DOHH2 (cell line): ENCODE measurements around the gene ZFYVE9.
A peak's percentile ranks its signal among the peaks of the same experiment; 100 is the strongest.

Source experiments
- H3F3A ChIP-seq: fragments of 200-600 bp; sonication (generic), shearing (Covaris generic); 2 replicates; pipeline ENCODE4 v1.6.0; 2016; ENCODE audit warnings: antibody characterized with exemption, mild to moderate bottlenecking; ENCODE audit not compliant: control insufficient read depth, insufficient read depth
- H3K27ac ChIP-seq: fragments of 200-600 bp; sonication (generic); 2 replicates; pipeline ENCODE4 v1.5.1; 2014; ENCODE audit warnings: low read depth, mild to moderate bottlenecking, low read length, moderate library complexity
- H3K27me3 ChIP-seq: fragments of 200-600 bp; sonication (generic); 2 replicates; pipeline ENCODE4 v1.6.1; 2014; ENCODE audit warnings: mild to moderate bottlenecking, low read length, mixed read lengths; ENCODE audit not compliant: control insufficient read depth
- H3K36me3 ChIP-seq: fragments of 200-600 bp; sonication (generic); 2 replicates; pipeline ENCODE4 v1.6.1; 2014; ENCODE audit warnings: mild to moderate bottlenecking, low read length, moderate library complexity, mixed read lengths; ENCODE audit not compliant: control insufficient read depth
- H3K4me1 ChIP-seq: fragments of 200-600 bp; sonication (generic); 2 replicates; pipeline ENCODE4 v1.6.1; 2014; ENCODE audit warnings: mild to moderate bottlenecking, low read length, mixed read lengths; ENCODE audit not compliant: control insufficient read depth
- H3K4me2 ChIP-seq: fragments of 200-600 bp; sonication (generic); 2 replicates; pipeline ENCODE4 v1.6.0; 2014; ENCODE audit warnings: mild to moderate bottlenecking, low read length, moderate library complexity
- H3K4me3 ChIP-seq: fragments of 200-600 bp; sonication (generic); 2 replicates; pipeline ENCODE4 v1.5.1; 2014; ENCODE audit warnings: mild to moderate bottlenecking, low read length, mixed read lengths
- H3K79me2 ChIP-seq: fragments of 200-600 bp; sonication (generic); 2 replicates; pipeline ENCODE4 v1.6.1; 2014; ENCODE audit warnings: mild to moderate bottlenecking, low read length, mixed read lengths; ENCODE audit not compliant: control insufficient read depth
- H3K9me2 ChIP-seq: fragments of 200-600 bp; sonication (generic); replicated peaks from 2 replicates; pipeline ENCODE4 v1.6.1; 2014; ENCODE audit warnings: mild to moderate bottlenecking, low read length, mixed read lengths; ENCODE audit not compliant: control insufficient read depth
- H3K9me3 ChIP-seq: fragments of 200-600 bp; sonication (generic); 2 replicates; pipeline ENCODE4 v1.6.1; 2014; ENCODE audit warnings: antibody characterized with exemption, low read length, mixed read lengths; ENCODE audit not compliant: control insufficient read depth, insufficient read depth
- H4K20me1 ChIP-seq: fragments of 200-600 bp; sonication (generic); 2 replicates; pipeline ENCODE4 v1.6.0; 2014; ENCODE audit warnings: low read depth, mild to moderate bottlenecking, antibody characterized with exemption, low read length, moderate library complexity; ENCODE audit not compliant: control insufficient read depth, insufficient read depth
- CTCF ChIP-seq: fragments of 200-600 bp; sonication (generic); IDR thresholded peaks from one replicate; pipeline ENCODE4 v1.5.1; 2014; ENCODE audit warnings: antibody characterized with exemption, mild to moderate bottlenecking, low read depth, low read length; ENCODE audit not compliant: poor library complexity, severe bottlenecking
- EZH2phosphoT487 ChIP-seq: fragments of 200-600 bp; sonication (generic); IDR thresholded peaks from 2 replicates; pipeline ENCODE4 v1.6.1; 2017; ENCODE audit warnings: borderline replicate concordance, mild to moderate bottlenecking, antibody characterized with exemption, low read length, moderate library complexity, mixed read lengths

Gene ZFYVE9

DNA sequence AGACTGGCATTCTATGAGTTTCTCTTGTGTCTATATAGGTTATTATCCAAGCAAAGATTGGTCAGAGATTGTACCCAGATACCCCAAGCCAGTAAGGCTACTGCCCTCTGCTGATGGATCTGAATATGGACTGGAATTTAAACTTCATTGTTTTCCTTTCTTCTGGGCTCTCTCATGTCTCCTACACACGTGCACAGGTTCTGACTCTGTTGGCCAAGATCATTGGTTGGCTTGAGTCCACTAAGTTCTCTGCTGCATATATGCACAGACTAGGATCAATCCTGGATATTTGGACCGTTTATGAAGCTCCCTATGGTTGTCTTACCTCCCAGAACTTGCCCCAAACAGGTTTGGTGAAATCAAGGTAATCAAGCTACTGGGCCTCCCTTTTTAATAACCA, 154.5 kb downstream of the ZFYVE9 start:
- H3K4me2 ChIP-seq = no peak overlapping the region
- no peaks in the 10 kb centered on the region for H3K79me2 ChIP-seq
- H3K9me3 ChIP-seq = no peaks in the 10 kb centered on the region
- no peaks in the 10 kb centered on the region for H3F3A ChIP-seq
- no peaks in the 10 kb centered on the region for H3K27me3 ChIP-seq
- no peaks in the 10 kb centered on the region for H3K4me1 ChIP-seq
- no peak overlapping the region for H3K4me3 ChIP-seq
- H3K36me3 ChIP-seq = no peaks in the 10 kb centered on the region
- H4K20me1 ChIP-seq = no peaks in the 10 kb centered on the region
- TF ChIP-seq CTCF (peak; percentile 65), EZH2phosphoT487 (no peak)
- no peak overlapping the region for H3K27ac ChIP-seq
- no peaks in the 10 kb centered on the region for H3K9me2 ChIP-seq

GRCh38 chr1:52305417-52306226, 163.7 kb downstream of the ZFYVE9 start:
- no peaks in the 10 kb centered on the region for H3K9me2 ChIP-seq
- H3K79me2 ChIP-seq = no peaks in the 10 kb centered on the region
- no peaks in the 10 kb centered on the region for H3K9me3 ChIP-seq
- no peaks in the 10 kb centered on the region for H3K27me3 ChIP-seq
- no peak overlapping the region for H3K4me3 ChIP-seq
- H3K4me1 ChIP-seq = no peaks in the 10 kb centered on the region
- no peak for TF ChIP-seq CTCF
- no peak for TF ChIP-seq EZH2phosphoT487
- H3F3A ChIP-seq = no peaks in the 10 kb centered on the region
- H3K27ac ChIP-seq = no peak overlapping the region
- no peaks in the 10 kb centered on the region for H4K20me1 ChIP-seq
- H3K36me3 ChIP-seq = no peaks in the 10 kb centered on the region
- H3K4me2 ChIP-seq = no peak overlapping the region

GRCh38 chr1:52306227-52307006, 164.5 kb downstream of the ZFYVE9 start:
- no peaks in the 10 kb centered on the region for H3F3A ChIP-seq
- no peak for TF ChIP-seq EZH2phosphoT487
- no peaks in the 10 kb centered on the region for H3K79me2 ChIP-seq
- no peaks in the 10 kb centered on the region for H3K4me1 ChIP-seq
- H3K27me3 ChIP-seq = no peaks in the 10 kb centered on the region
- no peaks in the 10 kb centered on the region for H3K9me2 ChIP-seq
- no peaks in the 10 kb centered on the region for H4K20me1 ChIP-seq
- H3K27ac ChIP-seq = no peak overlapping the region
- no peaks in the 10 kb centered on the region for H3K9me3 ChIP-seq
- H3K36me3 ChIP-seq = no peaks in the 10 kb centered on the region
- H3K4me2 ChIP-seq = no peak overlapping the region
- no peak overlapping the region for H3K4me3 ChIP-seq

GRCh38 chr1:52321061-52321460, 179.2 kb downstream of the ZFYVE9 start:
- Histone ChIP-seq H3K4me1 (no peaks in the 10 kb centered on the region), H3K36me3 (no peaks in the 10 kb centered on the region), H4K20me1 (no peaks in the 10 kb centered on the region), H3K9me3 (no peaks in the 10 kb centered on the region), H3K9me2 (no peaks in the 10 kb centered on the region), H3K4me2 (no peak overlapping the region), H3F3A (no peaks in the 10 kb centered on the region), H3K4me3 (no peak overlapping the region), H3K27me3 (no peaks in the 10 kb centered on the region), H3K27ac (no peak overlapping the region), H3K79me2 (no peaks in the 10 kb centered on the region)
- no peak for TF ChIP-seq CTCF
- TF ChIP-seq EZH2phosphoT487 = no peak
